ENCODE data around the gene GSTM3.
"Not testable (repeated sequence)": the region's sequence is repeated elsewhere in the genome, so short reads cannot be mapped to it uniquely, and the experiment has no call there.

GSTM3 gene

DNA sequence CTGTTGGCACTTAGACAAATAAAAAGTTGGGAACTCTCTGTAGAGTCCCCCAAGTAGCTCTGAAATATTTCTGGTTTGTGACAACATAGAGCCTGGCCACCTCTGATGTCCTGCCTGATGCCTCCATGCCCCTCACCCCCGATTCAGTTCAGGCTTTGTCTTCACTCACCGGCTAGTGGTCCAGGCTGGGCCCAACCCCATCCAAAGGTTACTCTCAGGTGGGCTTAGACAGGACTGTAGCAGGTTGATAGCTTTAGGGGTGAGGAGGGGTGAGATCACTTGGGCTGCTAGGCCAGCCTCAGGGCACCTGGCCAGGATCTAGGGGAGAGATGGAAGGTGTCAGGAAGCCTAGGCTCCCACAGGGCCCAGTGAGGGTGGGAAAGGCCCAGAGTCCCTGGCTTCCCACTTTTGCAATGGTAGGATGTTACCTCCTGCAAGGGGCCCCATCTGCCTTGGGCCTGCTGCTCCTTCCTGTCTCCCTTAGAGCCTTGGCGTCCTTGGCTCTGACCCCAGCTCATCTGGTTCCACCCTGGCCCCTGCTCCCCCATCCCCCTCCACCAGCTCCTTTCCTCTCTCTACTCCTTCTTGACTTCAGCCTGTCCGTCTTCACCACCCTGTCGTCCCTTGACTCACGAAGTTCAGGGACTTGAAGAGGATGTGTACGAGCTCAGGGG lies 16.1 kb upstream of the GSTM3 start:
- Histone ChIP-seq H3K9me2 (replicated peaks; ENCODE audit: insufficient read depth, low read length) (no peaks in the 10 kb centered on the region), H4K20me1 (ENCODE audit: low read depth, low read length) (no peaks in the 10 kb centered on the region), H3K27ac (ENCODE audit: low read depth, low read length) (no peak overlapping the region), H3K9ac (ENCODE audit: low read length) (no peak overlapping the region), H3K27me3 (ENCODE audit: low read length) (no peaks in the 10 kb centered on the region), H3K9me3 (ENCODE audit: insufficient read depth, low read length) (no peaks in the 10 kb centered on the region), H3K79me2 (ENCODE audit: insufficient read depth, low read length) (no peaks in the 10 kb centered on the region), H3K4me2 (ENCODE audit: low read depth, low read length, poor library complexity, severe bottlenecking) (no peak overlapping the region), H3K4me3 (ENCODE audit: insufficient read depth, low read length, poor library complexity, severe bottlenecking) (no peak overlapping the region), H2AFZ (ENCODE audit: low read depth, low read length, severe bottlenecking) (no peak overlapping the region), H3F3A (ENCODE audit: insufficient read depth) (no peaks in the 10 kb centered on the region), H3K36me3 (ENCODE audit: low read length) (no peaks in the 10 kb centered on the region)
- TF ChIP-seq CTCF (IDR thresholded peaks at IDR 0.05; ENCODE audit: insufficient read depth, low read length, poor library complexity, severe bottlenecking) (no peak), EZH2phosphoT487 (conservative IDR thresholded peaks at IDR 0.05; ENCODE audit: low read length) (no peak)

DNA sequence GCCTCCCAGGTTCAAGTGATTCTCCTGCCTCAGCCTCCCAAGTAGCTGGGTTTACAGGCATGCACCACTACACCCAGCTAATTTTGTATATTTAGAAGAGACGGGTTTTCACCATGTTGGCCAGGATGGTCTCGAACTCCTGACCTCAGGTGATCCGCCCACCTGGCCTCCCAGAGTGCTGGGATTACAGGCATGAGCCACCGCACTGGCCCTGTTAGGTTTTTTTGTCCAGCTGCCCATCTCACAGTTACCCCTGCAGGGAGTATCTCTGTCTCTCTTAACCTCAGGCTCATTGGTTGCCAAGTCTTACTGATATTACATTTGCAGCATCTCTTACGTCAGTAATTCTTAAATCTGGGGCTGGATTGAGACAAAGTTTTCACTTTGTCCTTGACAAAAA lies 15.5 kb upstream of the GSTM3 start:
- H4K20me1 ChIP-seq (ENCODE audit: low read depth, low read length); H3K9me3 ChIP-seq (ENCODE audit: insufficient read depth, low read length); H3K79me2 ChIP-seq (ENCODE audit: insufficient read depth, low read length); H3K4me3 ChIP-seq (ENCODE audit: insufficient read depth, low read length, poor library complexity, severe bottlenecking); H3K9ac ChIP-seq (ENCODE audit: low read length); H3K9me2 ChIP-seq (replicated peaks; ENCODE audit: insufficient read depth, low read length); H3K36me3 ChIP-seq (ENCODE audit: low read length); H3K4me2 ChIP-seq (ENCODE audit: low read depth, low read length, poor library complexity, severe bottlenecking); H3K27me3 ChIP-seq (ENCODE audit: low read length); H2AFZ ChIP-seq (ENCODE audit: low read depth, low read length, severe bottlenecking); H3K27ac ChIP-seq (ENCODE audit: low read depth, low read length); H3F3A ChIP-seq (ENCODE audit: insufficient read depth): not testable (repeated sequence)

- TF ChIP-seq CTCF (IDR thresholded peaks at IDR 0.05; ENCODE audit: insufficient read depth, low read length, poor library complexity, severe bottlenecking), result no peak
- TF ChIP-seq EZH2phosphoT487 (conservative IDR thresholded peaks at IDR 0.05; ENCODE audit: low read length), result no peak
- H3F3A ChIP-seq (ENCODE audit: insufficient read depth), result no peaks in the 10 kb centered on the region
- H3K9ac ChIP-seq (ENCODE audit: low read length), result no peak overlapping the region
These were observed 13.9 kb upstream of the GSTM3 start for GRCh38 chr1:109754738-109755137.

DNA sequence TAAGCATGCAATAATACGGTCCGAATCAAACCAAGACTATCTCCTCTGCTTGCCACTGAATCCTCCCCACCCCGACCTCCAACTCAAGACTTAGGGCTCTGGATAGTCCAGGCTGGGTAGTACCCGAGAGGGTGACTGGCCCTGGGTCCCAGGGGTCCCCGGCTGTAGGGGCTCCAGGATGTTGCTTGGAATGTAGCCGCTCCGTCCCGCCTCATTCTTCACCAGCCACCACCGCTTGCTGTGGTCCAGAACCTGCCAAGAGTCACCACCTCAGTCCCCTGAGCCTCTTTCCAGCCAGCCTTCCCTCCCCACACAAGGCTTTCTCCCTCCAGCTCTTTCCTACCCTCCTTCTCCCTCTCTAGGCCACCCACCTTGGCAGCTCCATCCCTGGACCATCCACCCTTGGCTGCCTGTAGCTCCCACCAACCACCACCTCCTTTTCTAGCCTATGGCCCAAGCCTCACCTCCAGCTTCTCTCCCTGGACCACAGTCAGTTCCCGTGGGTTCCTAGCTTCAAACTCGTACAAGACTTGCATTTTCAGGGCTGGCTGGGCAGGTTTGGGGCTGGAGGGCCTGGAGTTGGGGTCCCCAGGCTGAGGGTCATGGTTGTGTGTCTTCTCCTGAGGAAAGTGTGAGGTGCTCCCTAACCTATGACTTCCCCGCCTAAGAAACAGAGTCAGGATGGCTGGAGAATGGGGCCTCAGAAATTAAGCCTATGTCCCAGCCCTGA lies 10.9 kb upstream of the GSTM3 start:
- Histone ChIP-seq H3K36me3 (ENCODE audit: low read length) (no peaks in the 10 kb centered on the region), H3K27ac (ENCODE audit: low read depth, low read length) (no peak overlapping the region), H4K20me1 (ENCODE audit: low read depth, low read length) (no peaks in the 10 kb centered on the region), H3K4me2 (ENCODE audit: low read depth, low read length, poor library complexity, severe bottlenecking) (no peak overlapping the region), H3K9me3 (ENCODE audit: insufficient read depth, low read length) (no peaks in the 10 kb centered on the region), H3F3A (ENCODE audit: insufficient read depth) (no peaks in the 10 kb centered on the region), H3K9me2 (replicated peaks; ENCODE audit: insufficient read depth, low read length) (no peaks in the 10 kb centered on the region), H3K9ac (ENCODE audit: low read length) (no peak overlapping the region), H2AFZ (ENCODE audit: low read depth, low read length, severe bottlenecking) (no peak overlapping the region), H3K27me3 (ENCODE audit: low read length) (no peaks in the 10 kb centered on the region), H3K4me3 (ENCODE audit: insufficient read depth, low read length, poor library complexity, severe bottlenecking) (no peak overlapping the region), H3K79me2 (ENCODE audit: insufficient read depth, low read length) (no peaks in the 10 kb centered on the region)
- TF ChIP-seq CTCF (IDR thresholded peaks at IDR 0.05; ENCODE audit: insufficient read depth, low read length, poor library complexity, severe bottlenecking) (no peak), EZH2phosphoT487 (conservative IDR thresholded peaks at IDR 0.05; ENCODE audit: low read length) (no peak)

More at GRCh38 chr1:109754738-109755137, 13.9 kb upstream of the GSTM3 start:
- H3K79me2 ChIP-seq (ENCODE audit: insufficient read depth, low read length), result no peaks in the 10 kb centered on the region
- no peaks in the 10 kb centered on the region for H3K36me3 ChIP-seq (ENCODE audit: low read length)
- H3K27ac ChIP-seq (ENCODE audit: low read depth, low read length), result no peak overlapping the region
- no peaks in the 10 kb centered on the region for H3K9me2 ChIP-seq (replicated peaks; ENCODE audit: insufficient read depth, low read length)
- H3K27me3 ChIP-seq (ENCODE audit: low read length), result no peaks in the 10 kb centered on the region
- H3K9me3 ChIP-seq (ENCODE audit: insufficient read depth, low read length), result no peaks in the 10 kb centered on the region
- H4K20me1 ChIP-seq (ENCODE audit: low read depth, low read length), result no peaks in the 10 kb centered on the region
- no peak overlapping the region for H3K4me2 ChIP-seq (ENCODE audit: low read depth, low read length, poor library complexity, severe bottlenecking)
- no peak overlapping the region for H3K4me3 ChIP-seq (ENCODE audit: insufficient read depth, low read length, poor library complexity, severe bottlenecking)
- no peak overlapping the region for H2AFZ ChIP-seq (ENCODE audit: low read depth, low read length, severe bottlenecking)

Measured in SU-DHL-6 (cell line).